SK-MEL-5 (cell line): ENCODE data around the gene HARBI1. TPM values are rescaled to one million over a fixed set of nuclear protein-coding genes. Genes with fewer than 3 reads are reported as not detected.
"Not testable (repeated sequence)": the region's sequence is repeated elsewhere in the genome, so short reads cannot be mapped to it uniquely, and the experiment has no call there.

Source experiments
- DNase-seq: peaks from one replicate; pipeline ENCODE4 v3.0.0-alpha.2; 2016; ENCODE audit warnings: low read depth, low spot score
- in situ Hi-C: cut with HindIII; loops from 2 replicates; pipeline ENCODE4 v1.10.0; 2016; ENCODE audit warnings: low sequenced_read_pairs, high pct_unique_total_duplicates, low pct_unique_long_range_greater_than_20kb
- total RNA-seq: library from RNA; depleted of rRNA; stranded (reverse); fragments of >200 nt; shearing (Covaris generic); gene quantifications from 2 replicates; pipeline ENCODE4 v1.2.3, GENCODE V29; 2014

The HARBI1 gene
- total RNA-seq, 1 experiment from 2014 or later: 6.2 TPM

GRCh38 chr11:46603704-46604308 is 13.2 kb downstream of the HARBI1 start:
- in situ Hi-C loops: no loop called here

DNA sequence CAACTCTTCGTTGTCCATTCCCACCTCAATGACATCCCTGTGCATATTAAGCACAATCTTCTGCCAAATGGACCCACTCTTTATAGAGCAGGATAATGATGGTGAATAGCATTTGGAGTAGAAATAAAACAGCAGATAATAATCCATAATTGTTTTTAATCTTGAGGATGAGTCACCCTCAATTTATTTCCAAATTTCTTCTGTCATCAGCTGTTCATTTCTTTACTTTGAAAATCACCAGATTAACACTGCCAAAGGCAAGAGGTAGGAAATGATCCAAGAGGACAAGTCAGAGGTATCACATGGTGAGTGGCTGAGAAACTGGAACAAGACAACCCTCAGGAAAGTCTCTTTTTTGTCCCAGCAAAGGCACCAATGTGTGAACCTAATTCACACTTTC is 15.9 kb downstream of the HARBI1 start:
- in situ Hi-C loops: no loop called here
- no peak for DNase-seq

More at GRCh38 chr11:46603704-46604308, 13.2 kb downstream of the HARBI1 start:
- no peak for DNase-seq

- in situ Hi-C loops: no loop called here
- DNase-seq: no peak
Measured at GRCh38 chr11:46600194-46600960, 16.6 kb downstream of the HARBI1 start.

DNA sequence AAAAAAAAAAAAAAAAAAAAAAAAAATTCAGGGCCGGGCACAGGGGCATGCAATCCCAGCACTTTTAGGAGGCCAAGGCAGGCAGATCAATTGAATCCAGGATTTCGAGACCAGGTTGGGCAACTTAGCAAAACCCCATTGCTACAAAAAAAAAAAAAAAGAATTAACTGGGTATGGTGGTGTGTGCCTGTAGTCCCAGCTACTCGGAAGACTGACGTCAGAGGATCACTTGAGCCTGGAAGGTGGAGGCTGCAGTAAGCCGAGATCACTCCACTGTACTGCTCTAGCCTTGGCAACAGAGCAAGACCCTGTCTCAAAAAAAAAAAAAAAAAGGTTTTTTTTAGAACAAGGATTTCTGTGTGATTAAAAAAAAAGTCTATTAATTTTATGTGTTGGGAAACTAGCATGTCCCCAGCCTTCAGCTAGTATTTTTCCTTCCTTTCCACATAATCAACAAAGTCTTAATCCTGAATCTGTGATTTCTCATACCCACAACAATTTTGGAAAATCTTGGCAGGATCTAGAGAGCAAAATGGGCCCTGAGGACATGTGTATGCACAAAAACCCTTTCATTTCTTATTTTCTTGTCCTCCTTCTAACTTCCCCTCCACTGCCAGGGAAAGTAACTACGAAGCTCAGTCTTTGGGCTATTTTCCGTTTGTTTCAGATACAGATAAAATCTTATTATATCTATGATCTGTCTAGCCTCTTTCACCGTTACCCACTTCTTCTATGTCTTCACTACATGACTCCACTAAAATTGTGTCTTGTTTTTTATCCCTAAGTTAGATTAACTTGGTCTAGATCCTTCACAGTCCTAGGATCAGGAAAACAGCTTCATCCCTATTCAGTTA is 17.5 kb downstream of the HARBI1 start:
- DNase-seq: peak; percentile 89
- in situ Hi-C loops: no loop called here

DNA sequence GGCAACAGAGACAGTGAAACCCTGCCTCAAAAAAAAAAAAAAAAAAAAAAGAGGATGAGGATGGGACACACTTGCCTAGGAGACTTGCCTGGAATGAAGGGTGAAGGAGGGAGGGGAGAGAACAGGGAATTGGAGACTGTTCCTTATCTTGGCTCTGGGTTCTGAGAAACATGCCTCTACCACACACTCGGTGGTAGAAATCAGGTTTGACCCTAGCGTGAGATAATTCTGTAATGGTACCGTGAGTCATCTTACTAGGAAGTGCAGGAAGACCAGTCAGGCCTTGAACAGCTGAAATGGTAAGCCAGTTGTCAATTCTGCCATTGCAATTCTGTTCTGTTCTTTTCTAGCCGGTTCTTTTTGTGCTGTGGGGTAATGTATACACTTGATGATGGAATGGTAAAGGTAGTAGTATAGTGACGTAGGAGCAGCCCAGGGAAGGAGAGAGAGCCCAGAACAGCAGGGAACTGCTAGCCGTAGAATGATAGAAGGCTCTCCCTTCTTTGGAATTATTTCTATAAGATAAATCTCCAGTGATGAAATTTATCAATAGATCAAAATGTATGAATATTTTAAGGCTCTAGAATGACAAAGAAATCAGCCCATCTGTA is 19.3 kb downstream of the HARBI1 start:
- DNase-seq: no peak
- in situ Hi-C loops: no loop called here

DNA sequence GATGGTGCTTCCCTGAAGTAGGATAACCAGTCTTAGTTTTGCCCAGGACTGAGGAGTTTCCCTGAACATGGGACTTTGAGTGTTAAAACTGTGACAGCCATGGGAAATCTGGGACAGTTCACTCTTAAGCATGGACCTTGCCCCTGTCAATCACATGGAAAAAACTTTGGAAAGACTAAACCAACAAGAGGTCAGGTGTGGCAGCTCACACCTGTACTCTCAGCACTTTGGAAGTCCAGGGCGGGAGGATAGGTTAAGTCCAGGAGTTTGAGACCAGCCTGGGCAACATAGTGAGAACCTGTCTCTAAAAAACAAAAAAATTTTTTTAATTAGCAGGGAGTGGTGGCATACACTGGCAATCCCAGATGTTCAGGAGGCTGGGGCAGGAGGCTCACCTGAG is 19.9 kb downstream of the HARBI1 start:
- in situ Hi-C loops: no loop called here
- no peak for DNase-seq

DNA sequence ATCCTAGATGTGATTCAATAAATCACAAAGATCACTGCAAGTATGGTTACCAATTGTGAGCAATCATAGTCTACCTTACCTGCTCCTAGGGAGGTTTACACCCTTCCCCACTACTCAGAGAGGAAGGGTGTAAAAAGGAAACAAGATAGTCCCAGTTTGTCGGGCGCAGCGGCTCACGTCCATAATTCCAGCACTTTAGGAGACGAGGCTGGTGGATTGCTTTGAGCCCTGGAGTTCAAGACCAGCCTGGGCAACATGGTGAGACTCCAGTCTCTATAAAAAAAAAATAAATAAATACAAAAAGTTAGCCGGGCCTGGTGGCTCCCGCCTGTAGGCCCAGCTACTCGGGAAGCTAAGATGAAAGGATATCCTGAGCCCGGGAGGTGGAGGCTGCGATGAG is 22.2 kb downstream of the HARBI1 start:
- DNase-seq: no peak
- in situ Hi-C loops: no loop called here

- no peak for DNase-seq
- in situ Hi-C loops: no loop called here
Measured at GRCh38 chr11:46594374-46594700, 22.7 kb downstream of the HARBI1 start.

DNA sequence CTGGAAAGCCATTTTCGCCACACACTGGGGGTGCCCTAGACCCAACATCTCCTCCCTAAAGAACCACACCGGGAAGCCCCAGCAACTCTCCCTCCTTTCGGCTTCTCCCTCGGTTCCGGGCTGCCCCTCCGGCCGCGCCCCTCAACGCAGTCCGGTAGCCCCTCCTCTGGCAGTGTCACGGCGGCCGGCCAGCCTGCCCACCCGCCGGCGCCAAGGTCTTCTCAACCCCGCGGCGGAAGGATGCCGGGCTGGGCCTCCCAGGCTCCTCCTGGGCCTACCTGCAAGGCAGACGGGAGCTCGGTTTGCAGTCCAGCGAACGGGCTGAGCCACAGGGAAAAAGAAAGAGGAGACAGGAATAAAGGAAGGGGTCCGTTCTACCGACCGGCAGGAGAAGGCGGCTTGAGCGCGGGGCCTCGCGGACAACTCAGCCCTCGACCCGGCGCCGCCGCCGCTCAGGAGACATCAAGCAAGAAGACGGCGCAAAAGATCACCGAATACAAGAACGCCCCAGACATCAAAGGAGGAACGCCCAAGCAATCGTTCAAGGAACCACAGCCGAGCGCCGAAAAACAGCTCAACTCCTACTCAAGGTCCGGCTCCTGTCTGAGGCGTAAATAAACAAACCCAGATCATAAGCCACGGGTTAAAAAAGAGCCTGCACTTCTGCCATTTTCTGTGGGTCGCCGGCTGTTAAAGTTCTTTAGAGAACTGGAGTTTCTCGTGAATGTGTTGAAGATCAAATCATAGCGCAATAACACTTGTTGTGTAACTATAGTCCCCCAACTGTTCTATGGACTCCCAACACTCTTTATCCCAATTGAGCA is 23.3 kb downstream of the HARBI1 start, which contains the start of gene AMBRA1:
TSS of gene AMBRA1 (minus strand) at position 474 of the 824 bp plus-strand sequence. CDS start 45,643 bp downstream, outside the sequence.
- in situ Hi-C loops: no loop called here
- DNase-seq: peak; percentile 92

GRCh38 chr11:46590740-46591605 is 26.1 kb downstream of the HARBI1 start:
- in situ Hi-C loops: no loop called here

DNA sequence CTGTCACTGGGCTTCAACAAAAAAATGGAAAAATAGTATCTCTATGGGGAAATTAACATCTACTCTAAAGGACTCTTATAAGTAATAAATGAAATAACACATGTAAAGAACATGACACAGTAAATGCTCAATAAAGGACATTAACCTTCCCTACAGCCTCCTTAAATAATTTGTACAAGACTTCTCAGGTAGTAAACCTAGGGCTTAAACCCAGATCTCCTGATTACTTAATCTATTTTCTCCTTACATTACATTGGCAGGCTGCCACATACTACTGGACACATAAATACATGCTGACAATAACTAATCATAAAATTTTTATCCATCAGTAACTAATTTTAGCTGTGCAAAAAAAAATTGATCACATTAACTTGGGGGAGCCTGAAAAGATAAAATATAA is 28.1 kb downstream of the HARBI1 start:
- DNase-seq: no peak
- in situ Hi-C loops: no loop called here

More at GRCh38 chr11:46590740-46591605, 26.1 kb downstream of the HARBI1 start:
- DNase-seq: peak; percentile 24

- no peak for DNase-seq
- in situ Hi-C loops: no loop called here
Measured at GRCh38 chr11:46588131-46588530, 28.9 kb downstream of the HARBI1 start.

- DNase-seq, in situ Hi-C loops: not testable (repeated sequence)
Measured at GRCh38 chr11:46583513-46583912, 33.5 kb downstream of the HARBI1 start.

DNA sequence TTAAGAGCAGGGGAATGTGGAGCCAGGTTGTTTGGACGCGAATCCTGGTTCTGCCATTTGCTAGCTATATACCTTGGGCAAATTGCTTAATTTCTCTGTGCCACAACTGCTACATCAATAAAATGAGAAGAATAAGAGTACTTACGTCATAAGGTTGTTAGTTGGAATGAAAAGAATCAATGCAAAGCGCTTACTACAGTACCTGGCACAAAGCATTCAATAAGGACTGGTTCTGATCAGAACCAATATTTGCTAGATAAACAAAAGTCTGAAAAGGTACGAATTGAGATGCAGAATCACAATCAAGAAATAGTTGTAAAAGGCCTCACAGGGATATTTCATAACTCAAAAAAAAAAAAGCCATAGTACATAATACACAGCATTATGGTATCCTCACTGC is 34.4 kb downstream of the HARBI1 start:
- DNase-seq: no peak
- in situ Hi-C loops: no loop called here

GRCh38 chr11:46577058-46577457 is 40.0 kb downstream of the HARBI1 start:
- no peak for DNase-seq
- in situ Hi-C loops: no loop called here

DNA sequence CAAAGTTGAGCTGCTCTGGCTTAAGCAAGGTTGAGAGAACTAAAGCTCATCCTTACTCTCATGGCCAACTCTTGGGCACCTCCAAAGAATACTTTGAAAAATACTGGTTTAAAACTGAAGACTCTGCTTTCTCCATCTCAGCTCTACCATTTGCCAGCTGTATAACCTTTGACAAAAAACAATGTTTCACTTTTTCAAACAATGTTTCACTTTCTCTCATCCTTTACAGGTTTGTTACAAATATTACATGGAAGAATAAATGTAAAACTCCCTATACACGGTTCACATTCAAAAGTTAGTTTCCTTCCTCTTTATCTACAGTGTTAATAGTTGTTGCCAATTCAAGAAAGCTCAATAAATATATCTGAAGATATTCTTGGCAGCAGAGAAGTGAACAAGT is 42.4 kb downstream of the HARBI1 start:
- in situ Hi-C loops: no loop called here
- DNase-seq: no peak
